T-helper 17 cell (primary cell): ENCODE results near the gene PLEKHA7. TPM values are rescaled to one million over a fixed set of nuclear protein-coding genes. Genes with fewer than 3 reads are reported as not detected.
"Not testable (repeated sequence)": the region's sequence is repeated elsewhere in the genome, so short reads cannot be mapped to it uniquely, and the experiment has no call there.

Experiments used
- ATAC-seq: fragments of 150-1000 bp; cut with Tn5 transposase; 2 replicates; pipeline ENCODE4 v1.10.0; 2021; ENCODE audit warnings: mild to moderate bottlenecking, moderate library complexity
- DNase-seq, 3 donors: peaks; one replicate each; pipeline versions ENCODE4 v3.0.0 to v3.0.0-alpha.2; 2020 to 2021
- H3K9me3 ChIP-seq: one replicate; pipeline ENCODE4 v1.7.0; 2013; ENCODE audit warnings: low read length, mild to moderate bottlenecking; ENCODE audit not compliant: control insufficient read depth, poor library complexity, severe bottlenecking
- H3K27ac Mint-ChIP-seq: one replicate; pipeline ENCODE4 v1.8.0; 2022; ENCODE audit warnings: mild to moderate bottlenecking, moderate library complexity, mixed read lengths
- H3K27me3 Mint-ChIP-seq: one replicate; pipeline ENCODE4 v1.8.0; 2022; ENCODE audit warnings: mixed read lengths
- H3K36me3 Mint-ChIP-seq: one replicate; pipeline ENCODE4 v1.8.0; 2022; ENCODE audit warnings: low read depth, mixed read lengths
- H3K4me1 Mint-ChIP-seq: one replicate; pipeline ENCODE4 v1.8.0; 2022; ENCODE audit warnings: mild to moderate bottlenecking, mixed read lengths
- H3K4me3 Mint-ChIP-seq: one replicate; pipeline ENCODE4 v1.8.0; 2022; ENCODE audit warnings: mild to moderate bottlenecking, moderate library complexity, mixed read lengths
- total RNA-seq, 4 donors: library from RNA in 2 of 4; stranded (reverse) in 2 of 4; gene quantifications; one replicate each; pipeline ENCODE4 v1.2.3 and lab custom pipeline; 2022 to 2026

The PLEKHA7 gene
- total RNA-seq, 2 donors from 2014 or later = 5.3 to 10.9 TPM

- Mint-ChIP-seq H3K27me3 (peaks cover 23% of the 10 kb centered on the region), H3K27ac (no peak overlapping the region), H3K4me1 (peaks cover 6% of the 10 kb centered on the region), H3K36me3 (peaks cover 2% of the 10 kb centered on the region), H3K4me3 (no peak overlapping the region)
- DNase-seq = no peak
- no peaks in the 10 kb centered on the region for H3K9me3 ChIP-seq
- ATAC-seq = no peak
Observed at GRCh38 chr11:16881766-16882165, 132.4 kb downstream of the PLEKHA7 start.

DNA sequence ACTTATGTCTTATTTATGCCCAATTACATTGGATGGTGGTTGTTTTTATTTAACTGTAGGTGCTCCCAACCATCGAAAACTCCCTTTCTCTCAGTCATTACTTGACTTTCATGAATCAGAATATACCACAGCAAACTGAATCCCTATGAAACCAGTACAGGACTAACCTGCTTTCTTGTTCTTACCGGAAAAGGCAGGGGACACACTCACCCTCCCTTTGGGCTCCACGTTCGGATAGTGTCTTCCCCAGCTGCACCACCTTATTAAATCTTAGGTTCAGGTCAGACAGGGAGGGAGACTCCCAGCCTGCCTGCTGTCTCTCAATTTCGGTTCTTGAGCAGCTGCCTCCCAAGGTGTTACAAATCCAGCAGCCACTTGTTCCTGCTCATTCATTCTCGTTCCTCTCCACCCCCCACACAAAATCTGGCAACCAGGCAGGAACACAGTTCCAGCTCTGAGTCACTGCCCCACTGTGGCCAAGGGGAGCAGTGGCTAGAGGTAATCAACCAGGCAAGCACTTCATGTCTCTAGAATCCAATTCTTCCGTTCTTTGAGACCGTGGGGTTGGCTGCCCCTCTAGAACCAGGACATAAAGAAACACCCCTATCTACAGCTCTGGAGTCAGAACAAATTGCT, 133.0 kb downstream of the PLEKHA7 start:
- DNase-seq (no peak), ATAC-seq (no peak)
- H3K4me3 Mint-ChIP-seq = no peak overlapping the region
- H3K36me3 Mint-ChIP-seq = peaks cover 2% of the 10 kb centered on the region
- peaks cover 23% of the 10 kb centered on the region for H3K27me3 Mint-ChIP-seq
- peaks cover 6% of the 10 kb centered on the region for H3K4me1 Mint-ChIP-seq
- H3K9me3 ChIP-seq = no peaks in the 10 kb centered on the region
- no peak overlapping the region for H3K27ac Mint-ChIP-seq

DNA sequence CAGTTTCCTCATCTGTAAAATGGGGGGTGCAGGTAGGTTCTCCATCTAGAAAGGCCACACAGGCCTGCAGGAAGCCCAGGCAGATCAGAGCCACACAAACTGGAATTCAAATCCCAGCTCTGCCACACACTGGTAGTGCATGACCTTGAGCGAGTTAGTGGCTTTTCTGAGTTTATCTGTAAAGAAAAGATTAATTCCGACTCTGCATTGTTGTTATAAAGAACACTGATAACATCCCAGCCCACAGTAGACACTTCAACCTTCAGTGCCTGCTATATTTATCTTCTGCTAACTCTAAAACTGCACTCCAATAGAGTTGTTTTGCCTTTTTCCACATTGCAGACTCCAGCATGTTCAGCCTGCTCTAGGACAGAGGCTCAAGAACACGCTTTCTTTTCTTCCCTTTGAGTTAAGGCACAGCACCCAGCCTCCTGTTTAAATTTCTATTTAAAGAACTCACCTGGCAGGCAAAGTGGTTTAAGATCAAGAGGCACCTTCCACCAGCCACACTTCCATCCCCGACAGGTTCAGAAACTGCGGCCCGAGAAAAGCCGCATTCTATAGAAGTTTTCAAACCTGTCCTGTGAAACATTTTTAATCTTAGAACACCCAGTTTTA, 133.9 kb downstream of the PLEKHA7 start:
- Mint-ChIP-seq H3K27me3 (peaks cover 23% of the 10 kb centered on the region), H3K27ac (no peak overlapping the region), H3K36me3 (peaks cover 2% of the 10 kb centered on the region), H3K4me3 (no peak overlapping the region), H3K4me1 (peaks cover 4% of the 10 kb centered on the region)
- no peak for ATAC-seq
- no peak for DNase-seq
- H3K9me3 ChIP-seq = no peaks in the 10 kb centered on the region

DNA sequence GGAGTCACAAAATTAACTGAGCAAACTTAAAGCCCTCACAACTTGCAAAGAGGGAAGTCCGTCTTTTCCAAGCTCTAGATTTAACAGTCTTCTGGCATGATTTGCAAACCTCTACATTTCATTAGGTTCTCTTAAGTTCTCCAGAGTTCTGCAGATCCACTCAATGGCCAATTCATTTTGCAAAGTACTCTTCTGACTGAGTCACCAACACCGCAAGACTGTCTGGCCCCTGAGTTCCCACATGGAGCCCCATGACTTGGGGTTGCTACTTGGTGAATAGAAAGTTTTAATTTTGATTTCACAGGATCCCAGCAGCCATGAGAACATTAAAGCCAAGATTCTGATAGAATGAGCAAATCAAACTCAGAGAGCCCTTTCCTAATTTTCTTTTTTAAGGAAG, 134.5 kb downstream of the PLEKHA7 start:
- no peak overlapping the region for H3K27ac Mint-ChIP-seq
- no peaks in the 10 kb centered on the region for H3K9me3 ChIP-seq
- H3K27me3 Mint-ChIP-seq = peaks cover 23% of the 10 kb centered on the region
- peaks cover 4% of the 10 kb centered on the region for H3K4me1 Mint-ChIP-seq
- no peak for DNase-seq
- H3K4me3 Mint-ChIP-seq = no peak overlapping the region
- ATAC-seq = no peak
- H3K36me3 Mint-ChIP-seq = peaks cover 2% of the 10 kb centered on the region

GRCh38 chr11:16876837-16877236, 137.4 kb downstream of the PLEKHA7 start:
- Mint-ChIP-seq H3K27me3 (peaks cover 17% of the 10 kb centered on the region), H3K4me1 (no peaks in the 10 kb centered on the region), H3K4me3 (no peak overlapping the region), H3K36me3 (peaks cover 2% of the 10 kb centered on the region), H3K27ac (no peak overlapping the region)
- no peaks in the 10 kb centered on the region for H3K9me3 ChIP-seq
- ATAC-seq = no peak
- no peak for DNase-seq

GRCh38 chr11:16876053-16876752, 138.0 kb downstream of the PLEKHA7 start:
- Mint-ChIP-seq H3K4me3 (no peak overlapping the region), H3K27ac (no peak overlapping the region), H3K36me3 (peaks cover 2% of the 10 kb centered on the region), H3K4me1 (no peaks in the 10 kb centered on the region), H3K27me3 (peaks cover 13% of the 10 kb centered on the region)
- no peak for DNase-seq
- H3K9me3 ChIP-seq = no peaks in the 10 kb centered on the region
- ATAC-seq = no peak

DNA sequence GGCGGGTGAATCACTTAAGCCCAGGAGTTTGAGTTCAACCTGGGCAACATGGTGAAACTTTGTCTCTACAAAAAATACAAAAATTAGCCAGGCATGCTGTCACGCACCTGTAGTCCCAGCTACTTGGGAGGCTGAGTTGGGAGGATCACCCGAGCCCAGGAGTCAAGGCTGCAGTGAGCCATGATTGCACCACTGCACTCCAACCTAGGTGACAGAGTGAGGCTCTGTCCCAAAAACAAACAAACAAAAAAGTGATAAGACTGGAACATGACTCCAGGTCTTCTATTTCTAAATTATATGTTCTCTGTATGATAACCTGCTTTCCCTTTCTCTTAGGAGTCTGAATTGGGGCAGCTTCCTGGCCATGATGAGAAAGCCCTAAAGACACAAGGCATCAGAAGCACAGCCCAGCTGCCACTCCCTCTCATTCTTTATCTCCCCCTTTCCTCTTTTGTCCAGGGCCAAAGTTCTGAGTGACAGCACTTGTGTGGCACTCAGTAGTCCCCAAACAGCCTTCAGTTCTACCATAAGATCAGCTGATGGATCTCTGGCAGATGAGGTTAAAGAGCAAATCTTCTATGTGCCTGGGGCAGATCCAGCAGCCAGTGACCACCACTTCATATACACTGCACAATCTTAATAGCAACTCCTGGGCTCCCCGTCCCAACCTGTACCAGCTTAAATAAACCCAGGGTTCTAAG, 139.8 kb downstream of the PLEKHA7 start:
- Mint-ChIP-seq H3K27ac (no peak overlapping the region), H3K36me3 (peaks cover under 1% of the 10 kb centered on the region), H3K4me3 (no peak overlapping the region), H3K27me3 (peaks cover 11% of the 10 kb centered on the region), H3K4me1 (no peaks in the 10 kb centered on the region)
- no peaks in the 10 kb centered on the region for H3K9me3 ChIP-seq
- no peak for ATAC-seq
- DNase-seq = no peak

DNA sequence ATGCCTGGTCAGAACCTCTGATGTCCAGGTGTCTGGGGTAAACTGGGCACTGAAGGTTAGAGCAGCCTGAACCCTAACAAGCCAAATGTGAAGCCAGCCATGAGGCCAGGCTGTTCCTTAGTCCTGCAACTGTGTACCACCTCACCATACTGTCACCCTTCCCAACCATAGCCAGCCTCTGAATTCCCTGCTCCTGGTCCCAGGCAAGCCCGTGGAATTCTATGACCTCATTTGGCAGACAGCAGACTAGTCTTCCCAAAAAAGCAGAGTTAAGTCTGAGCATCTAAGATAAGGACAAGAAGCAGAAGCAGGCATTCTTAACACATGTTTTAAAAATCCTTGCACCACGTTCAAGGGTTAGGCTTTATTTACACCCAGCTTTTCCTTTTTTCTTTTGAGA, 140.9 kb downstream of the PLEKHA7 start:
- Mint-ChIP-seq H3K4me1 (no peaks in the 10 kb centered on the region), H3K4me3 (no peak overlapping the region), H3K27ac (no peak overlapping the region), H3K36me3 (peaks cover 2% of the 10 kb centered on the region), H3K27me3 (peaks cover under 1% of the 10 kb centered on the region)
- no peak for ATAC-seq
- H3K9me3 ChIP-seq = no peaks in the 10 kb centered on the region
- no peak for DNase-seq

DNA sequence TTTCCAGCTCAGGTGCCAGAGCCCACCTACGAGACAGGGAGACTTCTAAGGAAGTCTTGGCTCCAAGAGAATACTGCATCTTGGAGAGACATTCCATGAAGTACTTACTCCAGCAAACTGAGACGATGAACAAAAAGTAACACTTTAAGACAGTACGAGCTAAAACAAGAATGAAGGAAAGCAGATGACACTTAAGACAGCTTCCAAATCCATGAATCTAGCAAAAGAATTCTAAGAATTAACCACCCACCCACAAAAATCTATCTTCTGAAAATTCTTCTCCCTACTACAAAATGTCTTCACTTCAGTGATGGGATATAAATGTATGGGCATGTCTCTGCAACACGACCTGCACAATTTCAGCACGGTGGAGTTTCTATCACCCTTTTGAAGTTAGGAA, 142.8 kb downstream of the PLEKHA7 start:
- H3K36me3 Mint-ChIP-seq = peaks cover 2% of the 10 kb centered on the region
- H3K27ac Mint-ChIP-seq = peak overlapping the region; percentile 29
- no peak overlapping the region for H3K4me3 Mint-ChIP-seq

GRCh38 chr11:16867097-16867496, 147.1 kb downstream of the PLEKHA7 start:
- no peak overlapping the region for H3K4me3 Mint-ChIP-seq
- DNase-seq = no peak
- H3K36me3 Mint-ChIP-seq = peaks cover 7% of the 10 kb centered on the region
- ATAC-seq = no peak
- H3K9me3 ChIP-seq = no peaks in the 10 kb centered on the region
- H3K27ac Mint-ChIP-seq = no peak overlapping the region
- peaks cover 3% of the 10 kb centered on the region for H3K27me3 Mint-ChIP-seq
- peaks cover 6% of the 10 kb centered on the region for H3K4me1 Mint-ChIP-seq

More for the DNA sequence above, 142.8 kb downstream of the PLEKHA7 start:
- Mint-ChIP-seq H3K4me1 (peaks cover 2% of the 10 kb centered on the region), H3K27me3 (no peaks in the 10 kb centered on the region)
- no peak for ATAC-seq
- H3K9me3 ChIP-seq = no peaks in the 10 kb centered on the region
- no peak for DNase-seq

DNA sequence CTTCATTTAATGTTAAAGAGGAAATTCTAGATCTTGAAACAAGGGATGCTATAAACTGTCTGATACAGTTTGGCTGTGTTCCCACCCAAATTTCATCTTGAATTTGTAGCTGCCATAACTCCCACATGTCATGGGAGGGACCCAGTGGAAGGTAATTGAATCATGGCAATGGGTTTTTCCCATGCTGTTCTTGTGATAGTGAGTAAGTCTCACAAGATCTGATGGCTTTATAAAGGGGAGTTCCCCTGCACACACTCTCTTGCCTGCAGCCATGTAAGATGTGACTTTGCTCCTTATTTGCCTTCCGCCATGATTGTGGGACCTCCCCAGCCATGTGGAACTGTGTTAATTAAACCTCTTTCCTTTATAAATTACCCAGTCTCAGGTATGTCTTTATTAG, 149.8 kb downstream of the PLEKHA7 start:
- not testable (repeated sequence) for H3K36me3 Mint-ChIP-seq, DNase-seq, ATAC-seq, H3K9me3 ChIP-seq, H3K27ac Mint-ChIP-seq, H3K4me1 Mint-ChIP-seq, H3K4me3 Mint-ChIP-seq, H3K27me3 Mint-ChIP-seq

- Mint-ChIP-seq H3K27ac (no peak overlapping the region), H3K36me3 (peaks cover 5% of the 10 kb centered on the region)
Observed at GRCh38 chr11:16863389-16863788, 150.8 kb downstream of the PLEKHA7 start.

DNA sequence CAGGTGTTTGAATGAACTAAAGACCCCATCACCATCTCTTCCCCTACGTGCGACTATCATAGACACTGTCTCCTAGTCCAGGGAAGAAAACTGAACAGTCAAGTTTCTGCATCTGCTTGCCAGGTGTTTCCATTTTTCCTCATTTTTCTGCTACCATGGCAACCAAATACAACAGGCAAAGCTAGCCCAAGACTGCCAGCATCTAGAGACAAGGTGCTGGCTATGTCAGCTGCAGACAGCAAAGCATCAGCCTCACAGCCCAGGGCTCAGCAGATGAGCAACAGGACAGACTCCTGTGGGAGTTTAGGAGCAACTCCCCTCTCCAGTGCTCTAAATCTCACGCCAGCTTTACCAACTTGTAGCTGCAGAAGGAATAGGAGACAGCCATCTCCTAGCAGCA, 151.5 kb downstream of the PLEKHA7 start:
- DNase-seq (no peak), ATAC-seq (no peak)
- peaks cover 7% of the 10 kb centered on the region for H3K4me1 Mint-ChIP-seq
- H3K36me3 Mint-ChIP-seq = peaks cover 5% of the 10 kb centered on the region
- peak overlapping the region; percentile 11 for H3K27ac Mint-ChIP-seq
- no peak overlapping the region for H3K4me3 Mint-ChIP-seq
- no peaks in the 10 kb centered on the region for H3K9me3 ChIP-seq
- peaks cover 5% of the 10 kb centered on the region for H3K27me3 Mint-ChIP-seq

More at GRCh38 chr11:16863389-16863788, 150.8 kb downstream of the PLEKHA7 start:
- DNase-seq (no peak), ATAC-seq (no peak)
- Mint-ChIP-seq H3K27me3 (peaks cover 5% of the 10 kb centered on the region), H3K4me1 (peaks cover 7% of the 10 kb centered on the region), H3K4me3 (no peak overlapping the region)
- H3K9me3 ChIP-seq = no peaks in the 10 kb centered on the region
